H9 (cell line): ENCODE data around the gene PATL1. TPM values are rescaled to one million over a fixed set of nuclear protein-coding genes. Genes with fewer than 3 reads are reported as not detected.

ENCODE experiments used
- DNase-seq: peaks from one replicate; pipeline ENCODE4 v3.0.0-alpha.2; 2017
- H2AFZ ChIP-seq: one replicate; pipeline ENCODE4 v1.6.1; 2013; ENCODE audit warnings: mild to moderate bottlenecking, low read length, control low read depth, moderate library complexity
- H2AK5ac ChIP-seq: 2 replicates; pipeline ENCODE4 v1.6.1; 2013; ENCODE audit warnings: low read length, control low read depth, mixed read lengths; ENCODE audit not compliant: insufficient read length
- H2BK120ac ChIP-seq: one replicate; pipeline ENCODE4 v1.6.1; 2013; ENCODE audit warnings: low read depth, mild to moderate bottlenecking, low read length, control low read depth, inconsistent platforms; ENCODE audit not compliant: poor library complexity, severe bottlenecking
- H2BK12ac ChIP-seq: 2 replicates; pipeline ENCODE4 v1.6.1; 2013; ENCODE audit warnings: low read length, control low read depth, mixed read lengths, low read depth; ENCODE audit not compliant: insufficient read length
- H2BK15ac ChIP-seq: 2 replicates; pipeline ENCODE4 v1.6.1; 2013; ENCODE audit warnings: low read depth, low read length, control low read depth
- H2BK20ac ChIP-seq: one replicate; pipeline ENCODE4 v1.6.1; 2013; ENCODE audit warnings: low read depth, mild to moderate bottlenecking, low read length, control low read depth, inconsistent platforms; ENCODE audit not compliant: poor library complexity, severe bottlenecking
- H2BK5ac ChIP-seq: 2 replicates; pipeline ENCODE4 v1.6.1; 2013; ENCODE audit warnings: low read length, control low read depth, mixed read lengths; ENCODE audit not compliant: insufficient read length
- H3K14ac ChIP-seq: 2 replicates; pipeline ENCODE4 v1.6.1; 2013; ENCODE audit warnings: low read length, control low read depth; ENCODE audit not compliant: insufficient read depth
- H3K18ac ChIP-seq: 2 replicates; pipeline ENCODE4 v1.6.1; 2013; ENCODE audit warnings: low read depth, mild to moderate bottlenecking, mixed read lengths, low read length, control low read depth; ENCODE audit not compliant: insufficient read length
- H3K23ac ChIP-seq: 2 replicates; pipeline ENCODE4 v1.6.1; 2013; ENCODE audit warnings: low read length, control low read depth, mixed read lengths, low read depth; ENCODE audit not compliant: insufficient read length
- H3K23me2 ChIP-seq: 2 replicates; pipeline ENCODE4 v1.6.1; 2013; ENCODE audit warnings: low read depth, mild to moderate bottlenecking, mixed read lengths, low read length, control low read depth; ENCODE audit not compliant: insufficient read length, poor library complexity, severe bottlenecking
- H3K27ac ChIP-seq: 2 replicates; pipeline ENCODE4 v1.5.1; 2013; ENCODE audit warnings: low read length, control low read depth, mixed read lengths, low read depth; ENCODE audit not compliant: insufficient read length
- H3K27me3 ChIP-seq: 2 replicates; pipeline ENCODE4 v1.6.1; 2013; ENCODE audit warnings: low read length, control low read depth, inconsistent platforms; ENCODE audit not compliant: insufficient read depth
- H3K4ac ChIP-seq: 2 replicates; pipeline ENCODE4 v1.6.1; 2013; ENCODE audit warnings: low read depth, mild to moderate bottlenecking, control low read depth, inconsistent platforms, low read length, moderate library complexity
- H3K4me1 ChIP-seq: 2 replicates; pipeline ENCODE4 v1.6.1; 2013; ENCODE audit warnings: low read length, control low read depth, inconsistent platforms; ENCODE audit not compliant: insufficient read depth
- H3K4me2 ChIP-seq: 2 replicates; pipeline ENCODE4 v1.6.1; 2013; ENCODE audit warnings: low read length, control low read depth, mixed read lengths; ENCODE audit not compliant: insufficient read length, insufficient read depth
- H3K56ac ChIP-seq: 2 replicates; pipeline ENCODE4 v1.6.1; 2013; ENCODE audit warnings: low read depth, mild to moderate bottlenecking, mixed read lengths, low read length, control low read depth; ENCODE audit not compliant: insufficient read length
- H3K79me1 ChIP-seq: 2 replicates; pipeline ENCODE4 v1.6.1; 2013; ENCODE audit warnings: low read depth, mild to moderate bottlenecking, moderate library complexity, low read length, control low read depth, inconsistent platforms; ENCODE audit not compliant: insufficient read depth, poor library complexity, severe bottlenecking
- H3K79me2 ChIP-seq: 2 replicates; pipeline ENCODE4 v1.6.1; 2013; ENCODE audit warnings: low read length, control low read depth, inconsistent platforms; ENCODE audit not compliant: insufficient read depth
- H3K9ac ChIP-seq: 2 replicates; pipeline ENCODE4 v1.6.1; 2013; ENCODE audit warnings: low read length, control low read depth, mixed read lengths; ENCODE audit not compliant: insufficient read length; ENCODE audit errors: extremely low read depth
- H3K9me3 ChIP-seq: one replicate; pipeline ENCODE4 v1.6.1; 2013; ENCODE audit warnings: low read depth, low read length, inconsistent platforms; ENCODE audit not compliant: control insufficient read depth
- H3T11ph ChIP-seq: one replicate; pipeline ENCODE4 v1.6.1; 2013; ENCODE audit warnings: mild to moderate bottlenecking, low read length, control low read depth, inconsistent platforms
- H4K20me1 ChIP-seq: one replicate; pipeline ENCODE4 v1.6.1; 2013; ENCODE audit not compliant: control insufficient read depth, insufficient read length, insufficient read depth
- H4K5ac ChIP-seq: 2 replicates; pipeline ENCODE4 v1.6.1; 2013; ENCODE audit warnings: low read depth, mild to moderate bottlenecking, mixed read lengths, low read length, control low read depth; ENCODE audit not compliant: insufficient read length
- H4K8ac ChIP-seq: replicated peaks from 2 replicates; pipeline ENCODE4 v1.6.1; 2013; ENCODE audit warnings: low read length, control low read depth, mixed read lengths, low read depth; ENCODE audit not compliant: insufficient read length
- H4K91ac ChIP-seq: 2 replicates; pipeline ENCODE4 v1.6.1; 2013; ENCODE audit warnings: low read depth, mild to moderate bottlenecking, moderate library complexity, mixed read lengths, low read length, control low read depth; ENCODE audit not compliant: insufficient read length
- H3K27ac Mint-ChIP-seq, 3 experiments: 2 replicates in 2 of 3; 3 replicates in 1 of 3; pipeline ENCODE4 v1.8.0; 2020 to 2021; ENCODE audit warnings: mixed read lengths in 3 of 3, mild to moderate bottlenecking in 1 of 3, moderate library complexity in 1 of 3
- H3K27me3 Mint-ChIP-seq: 2 replicates; pipeline ENCODE4 v1.8.0; 2021; ENCODE audit warnings: low read depth, mild to moderate bottlenecking, moderate library complexity, mixed read lengths
- H3K36me3 Mint-ChIP-seq, 3 experiments: 2 replicates in 2 of 3; 3 replicates in 1 of 3; pipeline ENCODE4 v1.8.0; 2020 to 2021; ENCODE audit warnings: low read depth in 3 of 3, mixed read lengths in 3 of 3; ENCODE audit not compliant: insufficient read depth in 1 of 3
- H3K4me1 Mint-ChIP-seq, 2 experiments: 2 replicates each; pipeline ENCODE4 v1.8.0; 2020; ENCODE audit warnings: mixed read lengths in 2 of 2
- H3K4me3 Mint-ChIP-seq, 2 experiments: 2 replicates in 1 of 2; 3 replicates in 1 of 2; pipeline ENCODE4 v1.8.0; 2020 to 2021; ENCODE audit warnings: mild to moderate bottlenecking in 2 of 2, mixed read lengths in 2 of 2, moderate library complexity in 1 of 2
- H3K9me3 Mint-ChIP-seq, 2 experiments: 2 replicates in 1 of 2; 3 replicates in 1 of 2; pipeline ENCODE4 v1.8.0; 2020; ENCODE audit warnings: mild to moderate bottlenecking in 2 of 2, mixed read lengths in 2 of 2, moderate library complexity in 1 of 2
- total RNA-seq: library from RNA; stranded (reverse); gene quantifications from 2 replicates; pipeline ENCODE4 v1.2.1, GENCODE V29; 2021
- TF ChIP-seq, protein P1 (sequence below): fragments of 200-600 bp; sonication (generic); conservative IDR thresholded peaks from 3 replicates; pipeline ENCODE4 v1.8.0; 2021; ENCODE audit warnings: antibody characterized with exemption, mild to moderate bottlenecking

The PATL1 gene
- total RNA-seq, 1 experiment from 2014 or later = 31.4 TPM

DNA sequence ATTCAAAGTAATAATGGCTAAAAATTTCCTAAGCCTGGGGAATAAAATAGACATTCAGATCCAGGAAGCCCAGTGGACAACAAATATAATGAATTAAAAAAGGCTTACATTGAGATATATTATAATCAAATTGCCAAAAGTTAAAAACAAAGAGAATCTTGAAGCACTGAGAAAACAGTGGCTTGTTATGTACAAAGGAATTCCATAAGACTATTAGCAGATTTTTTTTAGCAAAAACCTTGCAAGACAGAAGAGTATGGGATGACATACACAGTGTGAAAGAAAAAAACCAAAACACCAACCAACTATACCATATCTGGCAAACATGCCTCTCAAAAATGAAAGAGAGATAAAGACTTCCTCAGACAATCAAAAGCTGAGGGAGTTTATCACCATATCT is 24.1 kb upstream of the PATL1 start:
- Histone ChIP-seq H2AK5ac (no peak overlapping the region), H2BK20ac (no peak overlapping the region), H3K4me1 (no peaks in the 10 kb centered on the region), H2BK15ac (no peak overlapping the region), H3K56ac (no peak overlapping the region), H4K8ac (no peak overlapping the region), H4K20me1 (no peaks in the 10 kb centered on the region), H3K4ac (no peak overlapping the region), H4K5ac (no peak overlapping the region), H4K91ac (no peak overlapping the region), H3K18ac (no peak overlapping the region), H3T11ph (no peak overlapping the region), H3K27ac (no peak overlapping the region), H3K79me1 (no peaks in the 10 kb centered on the region), H3K23ac (no peak overlapping the region), H3K14ac (no peak overlapping the region), H2AFZ (no peak overlapping the region), H3K27me3 (no peaks in the 10 kb centered on the region), H3K9me3 (no peaks in the 10 kb centered on the region), H2BK12ac (no peak overlapping the region), H3K9ac (no peak overlapping the region), H2BK120ac (no peak overlapping the region), H2BK5ac (no peak overlapping the region), H3K79me2 (no peaks in the 10 kb centered on the region), H3K4me2 (no peak overlapping the region), H3K23me2 (no peaks in the 10 kb centered on the region)
- TF ChIP-seq, protein P1, sequence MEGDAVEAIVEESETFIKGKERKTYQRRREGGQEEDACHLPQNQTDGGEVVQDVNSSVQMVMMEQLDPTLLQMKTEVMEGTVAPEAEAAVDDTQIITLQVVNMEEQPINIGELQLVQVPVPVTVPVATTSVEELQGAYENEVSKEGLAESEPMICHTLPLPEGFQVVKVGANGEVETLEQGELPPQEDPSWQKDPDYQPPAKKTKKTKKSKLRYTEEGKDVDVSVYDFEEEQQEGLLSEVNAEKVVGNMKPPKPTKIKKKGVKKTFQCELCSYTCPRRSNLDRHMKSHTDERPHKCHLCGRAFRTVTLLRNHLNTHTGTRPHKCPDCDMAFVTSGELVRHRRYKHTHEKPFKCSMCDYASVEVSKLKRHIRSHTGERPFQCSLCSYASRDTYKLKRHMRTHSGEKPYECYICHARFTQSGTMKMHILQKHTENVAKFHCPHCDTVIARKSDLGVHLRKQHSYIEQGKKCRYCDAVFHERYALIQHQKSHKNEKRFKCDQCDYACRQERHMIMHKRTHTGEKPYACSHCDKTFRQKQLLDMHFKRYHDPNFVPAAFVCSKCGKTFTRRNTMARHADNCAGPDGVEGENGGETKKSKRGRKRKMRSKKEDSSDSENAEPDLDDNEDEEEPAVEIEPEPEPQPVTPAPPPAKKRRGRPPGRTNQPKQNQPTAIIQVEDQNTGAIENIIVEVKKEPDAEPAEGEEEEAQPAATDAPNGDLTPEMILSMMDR = no peak
- H3K36me3 Mint-ChIP-seq = no peaks in the 10 kb centered on the region
- DNase-seq = no peak
- H3K4me3 Mint-ChIP-seq = no peak overlapping the region
- no peaks in the 10 kb centered on the region for H3K4me1 Mint-ChIP-seq
- H3K9me3 Mint-ChIP-seq = peaks cover 15 to 25% of the 10 kb centered on the region in 2 experiments
- no peaks in the 10 kb centered on the region; the same call in none of the 2 replicates for H3K27me3 Mint-ChIP-seq
- H3K27ac Mint-ChIP-seq = no peak overlapping the region
